Subcutaneous abdominal adipose tissue (tissue), 5 donors: Measurements from ENCODE around the gene NDUFA7.
"Not testable (repeated sequence)": the region's sequence is repeated elsewhere in the genome, so short reads cannot be mapped to it uniquely, and the experiment has no call there.

Experiments used
- H3K27ac ChIP-seq: one replicate; pipeline ENCODE4 v1.7.0; 2013; ENCODE audit warnings: low read depth, mild to moderate bottlenecking, inconsistent platforms, low read length, moderate library complexity
- H3K27me3 ChIP-seq, 5 donors: one replicate each; pipeline ENCODE4 v1.7.0; 2013; ENCODE audit warnings: low read length in 5 of 5, inconsistent platforms in 1 of 5; ENCODE audit not compliant: control insufficient read depth in 5 of 5, insufficient read depth in 4 of 5
- H3K36me3 ChIP-seq, 5 donors: one replicate each; pipeline ENCODE4 v1.7.0; 2013; ENCODE audit warnings: low read length in 5 of 5; ENCODE audit not compliant: control insufficient read depth in 5 of 5, insufficient read depth in 5 of 5
- H3K4me1 ChIP-seq, 5 donors: one replicate each; pipeline ENCODE4 v1.7.0; 2013; ENCODE audit warnings: low read length in 5 of 5, mild to moderate bottlenecking in 3 of 5, moderate library complexity in 1 of 5; ENCODE audit not compliant: control insufficient read depth in 5 of 5, insufficient read depth in 5 of 5
- H3K4me3 ChIP-seq, 5 donors: one replicate each; pipeline ENCODE4 v1.7.0; 2013; ENCODE audit warnings: low read length in 5 of 5, low read depth in 1 of 5
- H3K9ac ChIP-seq, 5 donors: one replicate each; pipeline ENCODE4 v1.7.0; 2013; ENCODE audit warnings: low read length in 5 of 5, mild to moderate bottlenecking in 4 of 5, moderate library complexity in 3 of 5
- H3K9me3 ChIP-seq, 5 donors: one replicate each; pipeline ENCODE4 v1.7.0; 2013; ENCODE audit warnings: low read length in 5 of 5; ENCODE audit not compliant: control insufficient read depth in 5 of 5
- donor health status: healthy.
- donor health status: healthy.
- donor health status: healthy.
- donor health status: healthy.
- donor health status: healthy.

NDUFA7 gene

DNA sequence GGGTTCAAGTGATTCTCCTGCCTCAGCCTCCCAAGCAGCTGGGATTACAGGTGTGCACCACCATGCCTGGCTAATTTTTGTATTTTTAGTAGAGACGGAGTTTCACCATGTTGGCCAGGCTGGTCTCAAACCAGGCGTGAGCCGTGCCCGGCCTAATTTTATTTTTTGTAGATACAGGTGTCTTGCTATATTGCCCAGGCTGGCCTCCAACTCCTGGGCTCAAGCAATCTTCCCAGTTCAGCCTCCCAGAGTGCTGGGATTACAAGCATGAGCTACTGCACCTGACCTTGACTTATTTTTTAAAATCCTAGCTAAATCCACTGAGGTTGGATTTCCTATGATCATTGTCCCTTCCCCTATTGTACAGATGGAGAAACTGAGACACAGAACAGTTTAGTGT, 20.3 kb upstream of the NDUFA7 start:
- H3K9me3 ChIP-seq, H3K36me3 ChIP-seq, H3K27me3 ChIP-seq: not testable (repeated sequence)
- peak overlapping the region in 3 of 5 donors; percentile 68 to 77 (median 76) for H3K4me3 ChIP-seq
- peaks cover 2 to 52% (median 26%) of the 10 kb centered on the region in 5 donors for H3K4me1 ChIP-seq
- H3K9ac ChIP-seq: peak overlapping the region in 2 of 5 donors; percentile 66 to 92
- H3K27ac ChIP-seq: peak overlapping the region; percentile 89

DNA sequence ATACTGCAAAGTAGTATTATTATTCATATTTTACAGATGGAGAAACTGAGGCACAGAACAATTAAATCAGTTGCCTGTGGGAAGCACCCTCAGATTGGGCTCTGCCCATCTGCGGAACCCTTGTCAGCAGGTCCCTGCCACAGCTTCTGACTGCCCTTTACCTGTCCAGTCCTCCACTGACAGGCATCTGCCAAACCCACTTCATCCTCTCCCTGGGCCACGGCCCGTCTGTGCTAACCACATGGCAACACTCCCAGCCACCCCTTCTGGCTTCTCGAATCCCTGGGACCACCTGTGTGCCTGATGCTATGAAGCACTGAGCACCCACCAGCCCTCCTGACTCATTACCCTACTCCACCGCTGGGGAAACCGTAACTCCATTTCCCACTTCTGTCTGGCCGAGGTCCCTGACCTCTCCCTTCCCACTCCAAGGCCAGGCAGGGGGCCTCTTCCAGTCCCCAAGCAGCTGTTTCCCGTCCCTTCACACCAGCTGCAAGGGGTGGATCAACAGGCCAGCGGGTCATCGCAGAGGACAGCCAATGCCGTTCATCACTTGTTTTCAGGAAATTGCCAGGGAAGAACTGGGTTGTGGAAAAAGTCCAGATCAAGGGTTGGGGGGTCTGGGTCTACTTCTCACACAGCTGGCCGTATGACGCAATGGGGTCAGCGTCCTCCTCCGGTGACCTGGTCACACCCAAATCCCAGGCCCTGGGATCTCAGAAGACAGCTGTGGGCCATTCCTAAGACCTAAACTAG, 19.3 kb upstream of the NDUFA7 start:
- H3K27me3 ChIP-seq: peaks cover 0 to 3% (median 0%) of the 10 kb centered on the region in 5 donors
- no peaks in the 10 kb centered on the region for H3K9me3 ChIP-seq
- peak overlapping the region in 1 of 5 donors; percentile 48 for H3K9ac ChIP-seq
- H3K36me3 ChIP-seq: no peaks in the 10 kb centered on the region
- H3K27ac ChIP-seq: peak overlapping the region; percentile 89
- H3K4me3 ChIP-seq: peak overlapping the region in 4 of 5 donors; percentile 12 to 55 (median 40)
- peaks cover 2 to 57% (median 34%) of the 10 kb centered on the region in 5 donors for H3K4me1 ChIP-seq

DNA sequence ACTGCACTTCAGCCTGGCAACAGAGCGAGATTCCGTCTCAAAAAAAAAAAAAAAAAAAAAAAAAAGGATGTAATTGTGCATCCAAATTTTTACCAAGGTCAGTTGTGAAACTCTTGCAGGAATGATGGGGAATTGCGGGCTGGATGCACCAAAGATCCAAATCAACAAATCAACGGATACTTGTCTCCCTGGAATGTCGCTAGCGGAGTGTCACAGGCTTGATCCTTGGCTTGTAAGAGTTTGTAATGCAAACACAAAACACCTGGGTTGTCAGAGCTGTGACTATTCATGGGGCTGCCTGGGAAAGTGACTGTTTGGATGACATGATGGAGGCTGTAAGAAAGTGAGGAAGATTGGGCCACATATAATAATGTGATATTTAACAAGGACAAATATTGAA, 17.7 kb upstream of the NDUFA7 start:
- peaks cover 2 to 74% (median 44%) of the 10 kb centered on the region in 5 donors for H3K4me1 ChIP-seq
- no peak overlapping the region for H3K4me3 ChIP-seq
- H3K27me3 ChIP-seq: peaks cover 4 to 8% (median 7%) of the 10 kb centered on the region in 5 donors
- no peak overlapping the region for H3K27ac ChIP-seq
- peaks cover 0 to 5% (median 4%) of the 10 kb centered on the region in 5 donors for H3K36me3 ChIP-seq
- no peaks in the 10 kb centered on the region for H3K9me3 ChIP-seq
- H3K9ac ChIP-seq: no peak overlapping the region

DNA sequence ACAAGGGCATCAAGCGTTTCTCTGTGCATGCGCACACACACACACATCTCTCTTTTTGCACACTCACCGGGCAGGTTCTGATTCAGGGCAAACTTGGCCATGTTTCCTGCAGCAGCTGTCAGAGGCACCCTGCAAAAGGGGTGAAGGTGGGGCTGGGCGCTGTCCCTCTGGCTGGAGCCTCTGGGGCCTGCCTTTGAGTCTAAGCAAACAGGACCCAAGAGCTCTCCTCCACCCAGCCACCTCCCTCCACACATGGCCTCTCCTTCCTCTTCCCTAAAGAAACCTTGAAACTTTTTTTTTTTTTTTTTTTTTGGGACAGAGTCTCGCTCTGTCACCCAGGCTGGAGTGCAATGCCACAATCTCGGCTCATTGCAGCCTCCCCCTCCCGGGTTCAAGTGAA, 16.6 kb upstream of the NDUFA7 start:
- H3K36me3 ChIP-seq: peaks cover 0 to 11% (median 8%) of the 10 kb centered on the region in 5 donors
- H3K4me3 ChIP-seq: no peak overlapping the region
- H3K27me3 ChIP-seq: peaks cover 8 to 17% (median 11%) of the 10 kb centered on the region in 5 donors
- no peaks in the 10 kb centered on the region for H3K9me3 ChIP-seq
- H3K9ac ChIP-seq: no peak overlapping the region
- H3K4me1 ChIP-seq: peaks cover 0 to 74% (median 45%) of the 10 kb centered on the region in 5 donors
- peak overlapping the region; percentile 23 for H3K27ac ChIP-seq

DNA sequence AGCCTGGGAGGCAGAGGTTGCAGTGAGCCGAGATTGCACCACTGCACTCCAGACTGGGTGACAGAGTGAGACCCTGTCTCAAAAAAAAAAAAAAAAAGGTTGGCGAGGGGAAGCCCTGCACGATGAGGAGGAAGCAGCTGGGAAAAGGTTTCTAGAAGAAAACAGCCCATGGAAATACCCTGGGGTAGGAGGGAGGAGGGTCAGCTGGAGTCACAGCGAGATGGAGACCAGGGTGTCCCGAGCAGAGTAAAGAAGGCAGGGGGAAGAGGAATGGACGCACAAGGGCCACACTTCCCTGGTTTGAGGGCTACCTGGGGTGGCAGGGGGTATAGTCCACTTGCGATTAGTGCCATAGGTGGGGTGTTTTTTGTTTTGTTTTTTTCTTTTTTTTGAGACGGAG, 15.5 kb upstream of the NDUFA7 start:
- Histone ChIP-seq H3K4me3 (no peak overlapping the region), H3K9ac (no peak overlapping the region), H3K4me1 (peaks cover 0 to 65% (median 38%) of the 10 kb centered on the region in 5 donors), H3K9me3 (no peaks in the 10 kb centered on the region), H3K27me3 (peaks cover 8 to 17% (median 11%) of the 10 kb centered on the region in 5 donors), H3K36me3 (peaks cover 0 to 14% (median 8%) of the 10 kb centered on the region in 5 donors), H3K27ac (no peak overlapping the region)

DNA sequence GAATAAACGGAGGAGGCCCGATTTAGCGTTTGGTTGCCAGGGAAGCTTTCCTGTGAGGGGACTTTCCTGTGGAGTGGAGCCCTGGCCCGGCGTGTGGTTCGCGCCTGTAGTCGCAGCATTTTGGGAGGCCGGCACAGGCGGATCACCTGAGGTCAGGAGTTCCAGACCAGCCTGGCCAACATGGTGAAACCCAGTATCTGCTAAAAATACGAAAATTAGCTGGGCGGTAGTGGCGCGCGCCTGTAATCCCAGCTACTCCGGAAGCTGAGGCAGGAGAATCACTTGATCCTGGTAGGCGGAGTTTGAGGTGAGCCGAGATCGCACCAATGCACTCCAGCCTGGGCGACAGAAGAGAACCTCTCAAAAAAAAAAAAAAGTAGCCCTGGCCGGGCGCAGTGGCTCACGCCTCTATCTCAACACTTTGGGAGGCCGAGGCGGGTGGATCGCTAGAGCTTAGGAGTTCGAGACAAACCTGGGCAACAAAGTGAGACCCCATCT, 14.9 kb upstream of the NDUFA7 start:
- H3K9ac ChIP-seq: no peak overlapping the region

DNA sequence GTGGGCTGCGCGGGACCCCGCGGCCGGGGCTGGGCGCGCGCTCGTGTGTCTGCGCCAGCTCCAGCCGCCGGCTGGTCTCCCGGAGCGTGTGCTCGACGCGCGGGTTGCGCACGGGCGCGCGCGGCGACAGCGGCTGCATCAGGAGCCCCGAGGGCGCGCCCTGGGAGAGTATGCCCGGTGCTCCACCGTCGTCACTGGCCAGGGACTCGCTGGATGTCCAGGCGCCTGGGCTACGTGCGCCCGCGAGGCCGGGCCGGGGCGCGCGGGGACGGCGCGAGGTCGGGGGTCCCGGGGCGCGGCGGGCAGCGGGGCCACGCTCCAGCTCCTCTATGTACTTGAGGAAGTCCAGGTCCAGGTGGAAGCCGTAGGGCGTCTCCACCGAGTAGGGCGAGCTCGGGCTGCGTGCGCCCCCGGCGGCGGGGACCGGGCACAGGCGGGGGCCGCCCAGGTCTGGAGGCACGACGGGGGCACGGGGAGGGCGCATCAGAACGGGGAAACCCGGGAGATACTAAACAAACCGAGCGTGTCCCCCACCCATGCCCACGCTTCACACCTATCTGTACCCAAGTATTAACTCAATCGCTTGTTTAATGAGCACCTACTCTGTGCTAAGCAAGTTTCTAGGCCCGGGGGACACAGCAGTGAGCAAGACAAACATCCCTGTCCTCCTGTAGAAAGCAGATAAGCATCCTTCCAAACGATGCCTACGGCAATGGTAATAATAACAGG, 14.3 kb upstream of the NDUFA7 start:
- H3K4me3 ChIP-seq: peak overlapping the region in 2 of 5 donors; percentile 46 to 53
- peaks cover 8 to 17% (median 11%) of the 10 kb centered on the region in 5 donors for H3K27me3 ChIP-seq
- H3K27ac ChIP-seq: peak overlapping the region; percentile 18
- peaks cover 0 to 17% (median 8%) of the 10 kb centered on the region in 5 donors for H3K36me3 ChIP-seq
- peaks cover 0 to 58% (median 31%) of the 10 kb centered on the region in 5 donors for H3K4me1 ChIP-seq
- H3K9me3 ChIP-seq: no peaks in the 10 kb centered on the region
- no peak overlapping the region for H3K9ac ChIP-seq

More for the DNA sequence above, 14.9 kb upstream of the NDUFA7 start:
- Histone ChIP-seq H3K9me3 (no peaks in the 10 kb centered on the region), H3K27ac (peak overlapping the region; percentile 18), H3K27me3 (peaks cover 8 to 17% (median 11%) of the 10 kb centered on the region in 5 donors), H3K36me3 (peaks cover 0 to 17% (median 8%) of the 10 kb centered on the region in 5 donors), H3K4me1 (peaks cover 0 to 63% (median 37%) of the 10 kb centered on the region in 5 donors), H3K4me3 (no peak overlapping the region)

DNA sequence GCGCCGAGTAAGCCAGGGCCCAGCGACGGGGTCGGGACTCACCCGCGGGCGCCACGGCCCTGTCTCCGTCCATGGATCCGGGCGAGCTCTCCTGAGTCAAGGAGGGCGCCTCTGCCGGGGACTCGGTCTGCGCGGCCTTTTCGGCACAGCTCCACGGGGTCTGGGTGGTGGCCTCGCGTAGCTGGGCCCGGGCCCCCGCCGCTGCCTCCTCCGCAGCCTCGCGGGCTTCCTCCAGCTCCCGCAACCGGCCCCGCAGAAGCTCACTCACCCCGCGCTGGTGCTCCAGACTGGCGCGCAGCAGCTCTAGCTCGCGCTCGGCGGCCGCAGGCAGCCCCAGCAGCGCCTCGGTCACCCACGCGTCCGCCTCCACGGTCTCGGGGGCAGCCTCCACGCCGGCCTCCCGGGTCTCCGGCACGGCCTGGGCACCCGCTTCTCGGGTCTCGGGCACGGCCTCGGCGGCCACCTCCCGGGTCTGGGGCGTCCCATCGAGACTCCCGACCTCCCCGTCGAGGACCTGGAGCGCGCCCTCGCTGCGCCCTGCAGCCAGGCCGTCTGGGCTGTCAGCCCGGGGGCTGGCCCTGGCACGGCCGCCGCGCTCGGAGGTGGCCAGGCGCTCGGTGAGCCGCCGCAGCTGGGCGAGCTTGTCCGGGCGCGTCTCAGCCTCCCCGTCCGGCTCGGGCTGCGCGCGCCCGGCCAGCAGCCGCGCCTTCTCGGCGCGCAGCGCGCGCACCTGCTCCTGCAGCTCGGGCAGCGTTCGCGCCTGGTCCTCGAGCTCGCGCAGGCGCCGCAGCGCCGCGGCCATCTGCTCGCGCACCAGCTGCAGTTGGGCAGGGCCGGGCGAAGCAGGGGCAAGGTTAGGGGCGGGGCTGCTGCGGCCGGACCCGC, 13.5 kb upstream of the NDUFA7 start:
- H3K4me1 ChIP-seq: peaks cover 0 to 50% (median 28%) of the 10 kb centered on the region in 5 donors
- no peaks in the 10 kb centered on the region for H3K9me3 ChIP-seq
- no peak overlapping the region for H3K9ac ChIP-seq
- peaks cover 0 to 22% (median 13%) of the 10 kb centered on the region in 5 donors for H3K36me3 ChIP-seq
- H3K27me3 ChIP-seq: peaks cover 8 to 17% (median 11%) of the 10 kb centered on the region in 5 donors
- H3K27ac ChIP-seq: no peak overlapping the region
- H3K4me3 ChIP-seq: peak overlapping the region in 2 of 5 donors; percentile 46 to 53

DNA sequence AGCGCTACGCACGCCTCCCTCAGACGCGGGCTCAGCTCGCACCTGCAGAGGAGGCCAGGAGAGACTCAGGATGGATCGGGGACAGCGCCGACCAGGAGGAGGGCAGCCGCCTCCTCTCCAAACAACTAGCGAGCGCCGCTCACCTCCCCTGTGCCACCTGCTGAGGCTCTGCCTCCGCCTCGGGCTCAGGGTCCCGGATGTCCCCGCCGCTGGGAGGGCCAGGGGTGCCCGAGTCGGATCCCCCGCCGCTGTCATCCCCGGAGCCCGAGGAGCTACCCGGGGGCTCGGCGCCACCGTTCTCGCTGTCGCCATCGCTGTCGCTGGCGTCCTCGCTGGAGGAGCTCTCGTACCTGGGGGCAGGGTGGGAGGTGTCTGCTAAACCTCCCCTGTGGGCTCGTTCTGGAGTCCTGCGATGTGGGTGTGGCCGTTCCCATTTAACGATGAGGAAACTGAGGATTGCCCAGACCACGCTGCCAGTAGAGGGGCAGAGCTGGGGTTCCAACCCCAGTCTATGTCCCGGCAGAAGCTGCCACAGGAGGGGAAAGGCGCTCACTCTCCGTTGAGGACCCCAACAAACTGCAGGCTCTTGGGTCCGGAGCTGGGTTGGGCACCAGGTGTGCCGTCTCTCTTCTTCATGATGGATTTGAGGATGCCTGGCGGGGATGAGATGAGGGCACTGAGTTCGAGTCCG, 12.7 kb upstream of the NDUFA7 start:
- Histone ChIP-seq H3K9ac (no peak overlapping the region), H3K4me3 (no peak overlapping the region), H3K27me3 (peaks cover 8 to 17% (median 11%) of the 10 kb centered on the region in 5 donors), H3K4me1 (peaks cover 0 to 46% (median 28%) of the 10 kb centered on the region in 5 donors), H3K27ac (no peak overlapping the region), H3K36me3 (peaks cover 0 to 25% (median 16%) of the 10 kb centered on the region in 5 donors), H3K9me3 (no peaks in the 10 kb centered on the region)
